Naive B cell (primary cell): ENCODE measurements around the gene KIF2C. TPM values are rescaled to one million over a fixed set of nuclear protein-coding genes. Genes with fewer than 3 reads are reported as not detected.
A peak's percentile ranks its signal among the peaks of the same experiment; 100 is the strongest.
"Not testable (repeated sequence)": the region's sequence is repeated elsewhere in the genome, so short reads cannot be mapped to it uniquely, and the experiment has no call there.

Source experiments
- ATAC-seq, 2 donors: fragments of 150-1000 bp; cut with Tn5 transposase; 2 replicates each; pipeline ENCODE4 v1.10.0; 2021; ENCODE audit warnings: low read depth in 2 of 2, mild to moderate bottlenecking in 2 of 2, moderate library complexity in 2 of 2
- DNase-seq: peaks from one replicate; pipeline ENCODE4 v3.0.0; 2022
- H3K27ac Mint-ChIP-seq, 6 donors: one replicate each; pipeline ENCODE4 v1.8.0; 2020 to 2022; ENCODE audit warnings: mild to moderate bottlenecking in 6 of 6, mixed read lengths in 6 of 6, moderate library complexity in 5 of 6, inconsistent platforms in 2 of 6
- H3K27me3 Mint-ChIP-seq, 3 donors: one replicate each; pipeline ENCODE4 v1.8.0; 2021 to 2022; ENCODE audit warnings: mixed read lengths in 3 of 3, mild to moderate bottlenecking in 1 of 3
- H3K36me3 Mint-ChIP-seq, 2 donors: one replicate each; pipeline ENCODE4 v1.8.0; 2020 to 2022; ENCODE audit warnings: mixed read lengths in 2 of 2, inconsistent platforms in 1 of 2, mild to moderate bottlenecking in 1 of 2
- H3K4me1 Mint-ChIP-seq, 3 donors: one replicate each; pipeline ENCODE4 v1.8.0; 2020 to 2022; ENCODE audit warnings: mixed read lengths in 3 of 3, inconsistent platforms in 1 of 3, mild to moderate bottlenecking in 1 of 3, moderate library complexity in 1 of 3
- H3K4me3 Mint-ChIP-seq, 8 donors: one replicate each; pipeline ENCODE4 v1.8.0; 2020 to 2022; ENCODE audit warnings: mild to moderate bottlenecking in 8 of 8, mixed read lengths in 8 of 8, moderate library complexity in 8 of 8, inconsistent platforms in 2 of 8
- H3K9me3 Mint-ChIP-seq, 7 donors: one replicate each; pipeline ENCODE4 v1.8.0; 2020 to 2022; ENCODE audit warnings: mixed read lengths in 7 of 7, mild to moderate bottlenecking in 5 of 7, inconsistent platforms in 2 of 7, moderate library complexity in 1 of 7
- polyA plus RNA-seq, 6 donors: library from polyadenylated mRNA; unstranded; fragments of 300-500 nt; fragmentation: Illumina TruSeq; gene quantifications; one replicate each; pipeline ENCODE4 v1.2.3, GENCODE V29; 2021; ENCODE audit warnings: low read depth in 6 of 6

Gene KIF2C
- polyA plus RNA-seq, 6 donors from 2014 or later, result 0.23 to 0.85 (median 0.33) TPM; not detected in 2

DNA sequence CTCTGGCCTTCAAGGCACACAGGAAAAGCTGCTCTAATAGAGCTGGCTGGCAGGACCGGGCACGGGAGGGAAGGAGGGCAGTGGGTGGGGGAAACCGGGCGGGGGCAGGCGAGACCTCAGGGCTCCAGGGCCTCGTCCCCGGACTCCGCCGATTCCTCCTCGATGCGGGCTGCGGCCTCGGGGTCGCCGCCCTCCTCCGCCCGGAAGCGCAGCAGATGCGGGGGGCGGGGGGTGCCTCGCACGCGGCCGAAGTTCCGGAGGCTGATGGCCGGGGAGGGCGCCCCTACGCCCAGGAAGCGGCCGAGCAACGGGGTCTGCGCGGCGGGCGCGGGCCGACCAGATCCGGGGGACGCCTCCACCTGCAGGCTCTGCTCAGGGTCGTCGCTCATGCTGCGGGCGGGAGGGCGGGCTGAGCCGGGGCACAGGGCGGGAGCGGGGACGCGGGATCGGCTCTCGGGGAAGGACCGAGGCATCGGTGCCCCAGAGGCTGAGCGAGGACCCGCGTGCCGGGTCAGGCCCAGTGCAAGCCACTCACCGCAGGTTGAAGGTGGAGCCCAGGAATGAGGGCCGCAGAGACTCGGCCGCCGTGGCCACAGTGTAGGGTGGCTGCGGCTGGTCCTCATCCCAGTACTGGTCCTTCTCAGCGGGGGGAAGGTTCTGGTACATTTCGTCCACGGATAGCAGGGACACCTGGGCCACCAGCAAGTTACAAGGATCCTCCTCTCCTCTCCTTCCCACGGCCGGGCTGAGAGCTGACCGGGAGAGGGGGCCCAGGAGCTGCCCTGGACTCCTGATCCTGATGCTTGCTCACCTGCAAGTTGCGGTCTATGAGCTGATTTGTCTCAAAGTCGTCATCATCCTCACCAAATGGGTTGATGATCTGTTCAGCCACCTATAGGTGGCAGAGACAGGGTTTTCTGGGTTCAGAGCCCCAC lies 44.7 kb downstream of the KIF2C start:
- DNase-seq, result peak; percentile 44
- ATAC-seq, result peak; percentile 17
- Mint-ChIP-seq H3K36me3 (peaks cover 0 to 5% of the 10 kb centered on the region in 2 donors), H3K4me3 (peak overlapping the region; percentile 73 to 91 (median 82)), H3K27ac (peak overlapping the region in 5 of 6 donors; percentile 24 to 88 (median 76)), H3K27me3 (no peaks in the 10 kb centered on the region), H3K9me3 (no peaks in the 10 kb centered on the region), H3K4me1 (peaks cover 19 to 33% (median 22%) of the 10 kb centered on the region in 3 donors)

DNA sequence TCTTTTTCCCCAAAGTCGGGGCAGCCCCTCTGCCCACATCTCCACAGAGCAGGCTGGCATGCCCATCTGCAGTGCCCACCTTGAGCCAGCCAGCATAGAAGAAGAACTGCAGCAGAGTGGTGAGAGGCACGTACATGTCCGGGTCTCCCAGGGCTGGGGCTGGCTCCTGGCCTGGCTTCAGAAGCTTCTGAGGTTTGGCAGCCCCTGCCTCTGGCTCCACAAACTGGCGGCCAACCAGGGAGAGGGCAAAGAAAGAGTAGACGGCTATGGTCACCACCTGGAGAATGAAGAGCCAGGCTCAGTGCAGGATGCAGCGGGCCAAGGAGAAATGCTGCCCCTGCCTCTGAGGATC lies 45.4 kb downstream of the KIF2C start:
- peak overlapping the region in 3 of 6 donors; percentile 24 to 78 (median 76) for H3K27ac Mint-ChIP-seq

DNA sequence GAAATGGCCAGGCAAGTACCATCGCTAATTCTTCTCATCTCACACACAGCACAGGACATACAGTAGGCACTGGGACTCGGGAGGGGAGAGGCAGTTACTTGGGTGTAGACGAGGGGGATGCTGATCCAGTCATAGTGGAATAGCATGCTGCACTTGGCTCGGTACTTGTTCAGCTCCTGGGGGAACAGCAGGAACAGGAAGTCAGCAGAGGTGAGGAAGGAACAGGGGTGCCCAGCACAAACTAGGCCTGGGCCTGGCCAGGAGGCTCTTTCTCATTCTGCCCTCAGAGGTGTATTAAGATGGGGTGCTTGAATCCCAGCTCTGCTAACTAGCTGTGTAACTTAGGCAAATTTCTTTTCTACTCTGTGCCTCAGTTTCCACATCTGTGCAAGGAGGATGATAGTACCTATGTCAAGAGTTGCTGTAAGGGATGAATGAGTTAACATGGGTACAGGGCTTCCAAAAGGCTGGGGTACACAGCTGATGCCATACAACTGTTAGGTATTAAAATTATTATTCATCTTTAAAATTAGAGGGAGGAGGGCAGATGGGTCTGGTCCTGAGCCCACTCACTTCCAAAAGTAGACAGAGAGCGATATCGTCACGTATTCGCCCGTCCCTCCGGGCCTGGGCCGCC lies 46.0 kb downstream of the KIF2C start:
- DNase-seq (no peak), ATAC-seq (no peak)
- Mint-ChIP-seq H3K36me3 (peaks cover 0 to 5% of the 10 kb centered on the region in 2 donors), H3K4me3 (peak overlapping the region; percentile 73 to 91 (median 80)), H3K9me3 (no peaks in the 10 kb centered on the region), H3K4me1 (peaks cover 19 to 33% (median 22%) of the 10 kb centered on the region in 3 donors), H3K27me3 (no peaks in the 10 kb centered on the region), H3K27ac (peak overlapping the region in 4 of 6 donors; percentile 69 to 95 (median 80))

More for the DNA sequence above, 45.4 kb downstream of the KIF2C start:
- DNase-seq (no peak), ATAC-seq (no peak)
- no peaks in the 10 kb centered on the region for H3K27me3 Mint-ChIP-seq
- H3K36me3 Mint-ChIP-seq, result peaks cover 0 to 5% of the 10 kb centered on the region in 2 donors
- H3K4me3 Mint-ChIP-seq, result peak overlapping the region; percentile 73 to 91 (median 80)
- H3K9me3 Mint-ChIP-seq, result no peaks in the 10 kb centered on the region
- peaks cover 19 to 33% (median 22%) of the 10 kb centered on the region in 3 donors for H3K4me1 Mint-ChIP-seq

GRCh38 chr1:44786138-44786840 lies 46.7 kb downstream of the KIF2C start:
- peak; percentile 78 for DNase-seq
- Mint-ChIP-seq H3K27ac (peak overlapping the region in 5 of 6 donors; percentile 70 to 95 (median 92)), H3K27me3 (no peaks in the 10 kb centered on the region), H3K4me3 (peak overlapping the region; percentile 73 to 91 (median 80)), H3K36me3 (peaks cover 0 to 3% of the 10 kb centered on the region in 2 donors), H3K9me3 (no peaks in the 10 kb centered on the region), H3K4me1 (peaks cover 19 to 31% (median 22%) of the 10 kb centered on the region in 3 donors)
- ATAC-seq, result peak; percentile 75

DNA sequence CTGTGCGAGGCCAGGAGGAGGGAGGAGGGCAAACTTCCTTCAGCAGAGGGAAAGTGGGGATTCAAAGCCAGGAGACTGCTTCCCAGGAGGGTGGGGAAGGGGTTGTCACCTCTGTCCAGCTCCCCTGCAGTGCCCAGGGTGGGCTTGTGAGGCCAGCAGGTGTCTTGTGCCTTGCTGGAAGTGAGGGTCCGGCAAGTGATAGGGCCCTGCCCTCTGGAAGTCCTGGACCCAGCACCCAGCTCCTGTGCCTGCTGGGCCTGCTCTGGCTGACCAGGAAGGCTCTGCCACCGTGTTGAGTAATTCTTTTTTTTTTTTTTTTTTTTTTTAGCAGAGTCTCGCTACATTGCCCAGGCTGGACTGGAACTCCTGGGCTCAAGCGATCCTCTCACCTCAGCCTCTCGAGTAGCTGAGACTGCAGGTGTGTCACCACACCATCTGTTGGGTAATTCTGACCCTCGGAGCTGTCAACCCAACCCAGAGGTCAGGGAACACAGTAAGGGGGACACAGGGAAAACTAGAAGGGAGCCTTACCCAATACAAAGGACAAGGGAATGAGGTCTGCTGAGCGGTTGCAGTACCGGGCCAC lies 47.3 kb downstream of the KIF2C start:
- Mint-ChIP-seq H3K36me3 (no peaks in the 10 kb centered on the region), H3K9me3 (no peaks in the 10 kb centered on the region), H3K27me3 (no peaks in the 10 kb centered on the region), H3K4me3 (peak overlapping the region in 7 of 8 donors; percentile 73 to 91 (median 79)), H3K4me1 (peaks cover 19 to 28% (median 22%) of the 10 kb centered on the region in 3 donors), H3K27ac (peak overlapping the region in 5 of 6 donors; percentile 70 to 95 (median 92))
- ATAC-seq, result no peak
- no peak for DNase-seq

- no peak for DNase-seq
- Mint-ChIP-seq H3K27ac (no peak overlapping the region), H3K27me3 (no peaks in the 10 kb centered on the region), H3K4me3 (no peak overlapping the region), H3K36me3 (no peaks in the 10 kb centered on the region), H3K4me1 (peaks cover 19 to 28% (median 22%) of the 10 kb centered on the region in 3 donors), H3K9me3 (no peaks in the 10 kb centered on the region)
- ATAC-seq, result no peak
Measured at GRCh38 chr1:44787506-44787905, 47.9 kb downstream of the KIF2C start.

DNA sequence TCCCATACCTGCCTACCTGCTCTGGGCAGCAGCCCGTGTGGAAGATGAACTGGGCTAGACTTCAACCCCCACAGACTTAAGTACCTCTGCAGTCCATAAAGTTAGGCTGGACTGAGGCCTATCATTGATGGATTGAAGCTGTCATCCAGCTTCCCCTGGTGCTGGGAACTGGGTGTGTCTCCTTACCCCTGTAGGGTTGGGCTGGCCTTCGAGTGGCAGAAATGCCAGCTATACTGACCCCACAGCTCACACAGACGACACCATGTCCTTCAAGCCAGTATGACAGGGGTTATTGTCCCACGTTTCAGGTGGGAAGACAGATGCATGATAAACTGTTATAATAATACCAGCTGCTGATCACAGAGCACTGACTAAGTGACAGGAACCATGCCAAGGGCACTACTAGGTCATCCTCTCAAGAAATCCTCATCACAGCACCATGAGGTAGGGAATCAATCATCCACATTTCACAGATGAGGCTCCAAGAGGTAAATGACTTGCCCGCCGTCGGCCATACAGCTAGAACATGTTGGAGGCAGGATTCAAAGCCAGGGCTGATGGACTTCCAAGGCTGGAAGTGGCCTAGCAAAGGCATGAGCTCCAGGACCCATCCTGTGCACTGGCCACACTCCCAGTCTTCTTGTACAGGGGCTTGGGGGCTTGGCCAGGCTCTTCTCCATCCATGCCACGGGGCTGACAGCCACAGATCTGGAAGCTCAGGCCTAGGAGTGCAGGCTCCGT lies 48.7 kb downstream of the KIF2C start, which contains the start of gene BEST4:
Gene BEST4 (minus strand): TSS at position 51 of the 741 bp plus-strand sequence. CDS start 465 bp downstream, outside the sequence.
- Mint-ChIP-seq H3K36me3 (no peaks in the 10 kb centered on the region), H3K4me1 (peaks cover 16 to 26% (median 22%) of the 10 kb centered on the region in 3 donors), H3K27ac (peak within 1 kb of the TSS in 2 of 6 donors; percentile 86 to 89), H3K9me3 (no peaks in the 10 kb centered on the region), H3K4me3 (peak within 1 kb of the TSS in 2 of 8 donors; percentile 13 to 30), H3K27me3 (no peaks in the 10 kb centered on the region)
- DNase-seq (no peak), ATAC-seq (no peak)

DNA sequence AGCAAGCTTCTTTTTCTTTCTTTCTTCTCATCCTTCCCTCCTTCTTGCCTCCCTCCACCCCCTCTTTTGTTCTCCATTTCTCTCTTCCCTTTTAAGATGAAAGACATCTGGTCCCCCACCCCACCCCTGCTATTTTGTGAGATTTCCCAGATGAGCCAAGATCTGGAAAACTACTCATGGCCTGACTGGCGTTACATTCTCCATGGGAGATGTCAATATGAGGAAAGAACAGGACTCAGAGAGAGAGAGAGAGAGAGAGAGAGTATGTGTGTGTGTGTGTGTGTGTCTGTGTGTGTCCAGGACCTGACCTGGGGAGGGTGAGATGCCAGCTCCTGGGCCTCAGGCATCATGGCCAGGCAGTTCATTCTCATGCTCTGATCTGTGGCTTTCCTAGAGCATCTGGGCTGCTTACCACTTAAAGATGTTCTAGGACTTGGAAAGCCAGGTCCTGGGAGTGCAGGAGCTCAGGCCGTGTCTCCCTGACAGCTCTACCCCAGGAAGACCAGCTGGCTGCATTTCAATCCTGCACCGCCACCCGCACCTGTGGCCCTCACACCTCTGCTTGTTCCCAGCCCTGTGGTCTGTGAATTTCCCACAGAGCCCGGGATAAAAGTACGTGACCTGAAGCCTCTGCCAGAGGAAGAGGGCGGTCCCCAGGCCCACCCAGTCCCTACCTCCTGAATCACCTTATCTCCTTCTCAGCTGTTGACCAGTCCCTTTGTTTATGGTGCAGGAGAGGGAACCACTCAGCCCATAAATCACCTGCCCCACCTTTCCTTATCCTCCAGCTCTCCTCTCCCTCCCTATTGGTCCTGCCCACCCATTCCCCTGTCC lies 51.5 kb downstream of the KIF2C start:
- DNase-seq (no peak), ATAC-seq (no peak)
- H3K4me1 Mint-ChIP-seq, result peaks cover 0 to 8% (median 4%) of the 10 kb centered on the region in 3 donors
- H3K27me3 Mint-ChIP-seq, result no peaks in the 10 kb centered on the region
- no peaks in the 10 kb centered on the region for H3K9me3 Mint-ChIP-seq
- H3K36me3 Mint-ChIP-seq, result no peaks in the 10 kb centered on the region
- peak overlapping the region in 2 of 6 donors; percentile 56 to 75 for H3K27ac Mint-ChIP-seq
- H3K4me3 Mint-ChIP-seq, result no peak overlapping the region

DNA sequence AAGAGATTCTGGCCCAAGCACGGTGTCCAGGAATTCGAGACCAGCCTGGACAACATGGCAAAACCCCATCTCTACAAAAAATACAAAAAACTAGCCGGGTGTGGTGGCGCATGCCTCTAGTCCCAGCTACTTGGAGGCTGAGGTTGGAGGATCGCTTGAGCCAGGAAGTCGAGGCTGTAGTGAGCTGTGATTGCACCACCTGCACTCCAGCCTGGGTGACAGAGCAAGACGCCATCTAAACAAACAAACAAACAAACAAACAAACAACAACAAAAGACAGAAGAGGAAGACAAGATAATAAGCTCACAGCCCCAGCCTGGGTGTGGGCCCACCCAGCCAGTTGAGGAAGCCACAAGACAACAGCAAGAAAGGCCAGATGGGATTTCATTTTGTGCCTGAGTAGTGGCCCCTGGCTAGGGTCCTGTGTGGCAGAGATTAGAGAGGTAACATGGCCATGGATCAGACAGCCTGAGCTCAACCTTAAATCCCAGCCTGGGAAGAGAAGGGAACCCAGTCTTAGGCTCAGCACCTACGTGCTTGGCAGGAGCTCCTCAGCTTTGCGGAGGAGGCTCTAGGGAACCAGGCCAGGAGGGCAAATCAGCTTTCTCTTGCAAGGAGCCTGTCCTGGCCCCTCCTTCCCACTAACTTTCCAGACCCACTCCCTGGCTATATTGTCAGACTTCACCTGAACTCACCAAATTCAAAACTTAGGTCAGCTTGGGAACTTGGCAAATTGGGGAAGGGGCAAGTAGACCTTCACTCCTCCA lies 53.3 kb downstream of the KIF2C start:
- H3K27ac Mint-ChIP-seq, result peak overlapping the region in 1 of 6 donors; percentile 44
- no peaks in the 10 kb centered on the region for H3K27me3 Mint-ChIP-seq
- no peaks in the 10 kb centered on the region for H3K36me3 Mint-ChIP-seq

GRCh38 chr1:44797886-44798285 lies 58.2 kb downstream of the KIF2C start:
- Mint-ChIP-seq H3K4me1 (peaks cover 20 to 34% (median 20%) of the 10 kb centered on the region in 3 donors), H3K27ac (peak overlapping the region in 1 of 6 donors; percentile 76)
- not testable (repeated sequence) for H3K27me3 Mint-ChIP-seq, H3K9me3 Mint-ChIP-seq, ATAC-seq, H3K4me3 Mint-ChIP-seq, DNase-seq, H3K36me3 Mint-ChIP-seq

More for the DNA sequence above, 53.3 kb downstream of the KIF2C start:
- peaks cover 0 to 4% (median 0%) of the 10 kb centered on the region in 3 donors for H3K4me1 Mint-ChIP-seq
- H3K9me3 Mint-ChIP-seq, result no peaks in the 10 kb centered on the region
- ATAC-seq, result no peak
- DNase-seq, result no peak
- no peak overlapping the region for H3K4me3 Mint-ChIP-seq
